H7 (cell line): ENCODE results near the gene ALPK1. TPM values are rescaled to one million over a fixed set of nuclear protein-coding genes. Genes with fewer than 3 reads are reported as not detected.

ENCODE experiments used
- DNase-seq: peaks from one replicate; pipeline ENCODE4 v3.0.0; 2012
- H3K27me3 ChIP-seq: 2 replicates; pipeline ENCODE4 v1.6.0; 2011; ENCODE audit warnings: mild to moderate bottlenecking, low read length; ENCODE audit not compliant: control insufficient read depth, insufficient read depth
- H3K36me3 ChIP-seq: replicated peaks from 2 replicates; pipeline ENCODE4 v1.5.1; 2011; ENCODE audit warnings: low read length; ENCODE audit not compliant: control insufficient read depth, insufficient read depth
- H3K4me3 ChIP-seq: 2 replicates; pipeline ENCODE4 v1.5.1; 2011; ENCODE audit warnings: low read depth, mild to moderate bottlenecking, control low read depth, low read length, moderate library complexity; ENCODE audit not compliant: insufficient read depth
- total RNA-seq: library from RNA; depleted of rRNA; stranded (reverse); fragments of >200 nt; shearing (Covaris generic); gene quantifications from 2 replicates; pipeline ENCODE4 v1.2.3, GENCODE V29; 2014; rRNA removed

The ALPK1 gene
- total RNA-seq: 0.07 TPM in 1 of 2 replicates, not detected in the other

DNA sequence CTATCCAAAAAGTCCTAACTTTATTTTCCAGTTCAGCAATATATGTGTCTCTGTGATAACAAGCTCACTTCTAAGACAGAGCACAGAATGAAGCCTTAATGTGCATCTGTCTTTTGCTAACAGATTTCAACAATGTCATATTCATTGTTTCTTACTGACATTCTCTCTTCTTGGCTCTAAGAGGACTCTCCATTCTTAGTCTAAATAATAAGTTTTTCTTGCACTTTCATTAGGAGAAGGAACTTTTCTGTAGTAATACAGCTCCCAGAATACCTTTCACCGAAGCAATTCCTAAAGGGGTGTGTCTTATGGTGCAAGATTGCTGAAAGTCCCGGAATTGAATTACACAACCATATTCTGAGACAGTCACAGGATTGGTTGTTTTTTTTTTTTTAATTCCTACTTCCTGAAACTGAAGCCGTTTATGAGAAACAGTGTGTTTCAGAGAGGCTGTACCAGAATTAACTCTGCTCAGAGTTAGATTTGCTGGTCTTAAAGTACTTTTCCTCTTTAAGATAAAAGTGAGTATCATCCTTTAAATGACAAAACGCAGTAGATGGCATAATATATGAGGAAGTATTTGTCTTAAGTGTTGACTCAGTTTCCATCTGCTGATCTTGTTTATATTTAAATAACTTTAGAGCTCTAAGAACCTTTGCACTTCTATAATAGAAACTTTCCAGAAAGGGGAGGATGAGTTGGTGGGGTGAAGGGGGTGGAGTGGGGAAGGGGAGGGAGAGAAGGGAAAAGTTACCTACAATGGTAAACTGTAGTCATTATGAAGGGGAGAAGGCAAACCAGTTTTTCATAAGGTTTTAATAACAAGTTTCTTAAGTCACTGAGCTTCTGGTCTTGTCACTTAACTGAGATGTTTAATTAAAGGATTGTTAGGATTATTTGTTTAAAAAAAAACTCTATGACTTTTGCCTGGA lies at the start of gene ALPK1:
Gene ALPK1 (plus strand): TSS at position 421 of the 932 bp plus-strand sequence.
- no peak within 1 kb of the TSS for H3K4me3 ChIP-seq
- no peak for DNase-seq

DNA sequence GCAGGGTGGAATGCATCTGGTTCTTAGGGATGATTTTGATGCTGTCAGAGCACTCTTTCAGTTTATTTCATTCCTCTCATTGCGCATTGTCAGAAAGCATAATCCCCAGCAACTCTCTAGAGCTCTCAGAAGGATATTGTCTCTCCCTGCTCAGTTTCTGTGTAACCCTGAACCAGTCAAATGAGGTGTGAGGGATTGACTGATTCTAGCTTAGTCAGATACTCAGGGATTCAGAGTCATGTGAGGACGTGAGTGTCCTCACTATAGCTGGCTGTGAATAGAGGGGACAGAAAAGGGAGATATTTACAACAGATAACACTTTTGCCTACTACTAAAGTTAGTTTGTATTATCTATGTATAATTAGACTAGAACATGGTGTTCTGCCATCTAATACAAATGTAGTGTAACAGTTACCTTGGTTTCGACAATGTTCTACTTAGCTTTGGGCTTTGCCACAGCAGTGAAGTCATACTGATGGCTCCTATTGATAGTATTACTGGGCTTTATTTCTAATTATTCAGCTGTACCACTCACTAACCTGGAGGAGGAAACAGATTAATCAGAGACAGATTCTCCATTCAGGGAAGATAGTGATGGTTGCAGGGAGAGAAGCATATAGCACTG lies 46.0 kb upstream of the ALPK1 start:
- no peaks in the 10 kb centered on the region for H3K36me3 ChIP-seq
- no peak for DNase-seq
- no peaks in the 10 kb centered on the region for H3K27me3 ChIP-seq
- no peak overlapping the region for H3K4me3 ChIP-seq

More for the DNA sequence above, at the start of gene ALPK1:
- Histone ChIP-seq H3K27me3 (no peaks in the 10 kb centered on the region), H3K36me3 (no peaks in the 10 kb centered on the region)

DNA sequence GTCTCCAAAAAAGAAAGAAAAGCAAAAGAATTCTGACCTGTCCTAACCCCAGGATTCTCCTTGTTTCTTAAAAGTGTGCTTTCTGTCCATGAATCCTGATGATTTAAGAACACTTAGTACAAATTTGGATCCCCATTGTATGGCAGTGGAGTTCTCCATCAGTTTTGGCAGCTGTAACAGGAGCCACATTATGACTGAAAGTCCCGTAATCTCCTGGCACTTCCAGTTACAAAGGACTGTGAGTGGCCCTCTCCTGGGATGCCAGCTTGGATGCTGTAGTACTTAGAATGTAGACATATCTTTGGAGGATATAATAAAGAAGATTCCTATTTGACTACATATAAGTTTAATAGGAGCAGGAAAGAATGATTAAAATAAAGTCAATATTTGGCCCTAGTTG lies 44.9 kb upstream of the ALPK1 start:
- Histone ChIP-seq H3K27me3 (no peaks in the 10 kb centered on the region), H3K36me3 (no peaks in the 10 kb centered on the region), H3K4me3 (no peak overlapping the region)
- DNase-seq: no peak

DNA sequence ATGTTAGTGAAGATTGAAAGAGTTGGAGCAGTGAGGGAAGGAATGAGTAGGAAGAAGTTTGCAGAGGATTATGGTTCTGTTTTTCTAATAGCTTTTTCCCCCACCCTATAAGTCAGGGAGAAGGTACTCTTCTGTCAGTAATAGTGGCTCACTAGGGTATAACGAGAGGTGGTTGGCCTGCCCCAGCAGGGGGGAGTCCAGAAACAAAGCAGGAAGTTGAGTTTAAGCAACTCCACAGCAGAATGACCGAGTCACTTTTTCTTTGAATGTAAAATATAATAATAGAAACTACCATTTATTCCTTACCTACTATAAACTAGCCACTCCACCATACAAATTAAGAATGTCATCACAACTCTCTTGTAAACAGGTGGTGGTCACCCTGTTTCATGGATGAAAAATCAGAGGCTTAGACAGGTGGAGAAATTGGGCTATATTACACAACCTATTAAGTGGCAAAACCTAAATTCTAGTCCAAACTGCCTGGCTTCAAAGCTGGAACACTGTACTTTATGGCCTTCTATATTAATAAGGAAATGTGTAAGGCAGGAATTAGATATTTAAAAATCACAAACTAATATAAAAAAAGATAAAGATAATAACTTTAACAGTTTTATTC lies 43.7 kb upstream of the ALPK1 start:
- no peaks in the 10 kb centered on the region for H3K36me3 ChIP-seq
- H3K4me3 ChIP-seq: no peak overlapping the region
- H3K27me3 ChIP-seq: no peaks in the 10 kb centered on the region
- DNase-seq: peak; percentile 13

DNA sequence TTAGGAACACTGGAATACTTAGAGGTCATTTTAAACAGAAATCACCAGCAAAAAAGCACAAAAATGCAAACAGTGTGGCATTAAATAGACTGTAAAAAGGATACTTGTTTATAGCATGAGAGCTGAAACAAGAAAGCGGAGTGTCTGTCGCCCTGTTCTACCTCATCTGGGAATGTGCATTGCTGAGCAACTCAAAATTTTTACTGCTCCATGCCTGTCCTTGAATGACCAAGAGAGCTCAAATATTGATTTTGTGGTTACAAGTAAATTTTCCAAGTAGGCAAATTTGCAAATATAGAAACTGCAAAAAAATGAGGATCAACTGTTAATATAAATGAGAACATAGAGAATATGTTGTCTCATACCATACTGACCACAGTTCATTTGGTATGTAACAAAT lies 40.1 kb upstream of the ALPK1 start:
- Histone ChIP-seq H3K36me3 (no peaks in the 10 kb centered on the region), H3K4me3 (no peak overlapping the region), H3K27me3 (no peaks in the 10 kb centered on the region)
- DNase-seq: no peak

DNA sequence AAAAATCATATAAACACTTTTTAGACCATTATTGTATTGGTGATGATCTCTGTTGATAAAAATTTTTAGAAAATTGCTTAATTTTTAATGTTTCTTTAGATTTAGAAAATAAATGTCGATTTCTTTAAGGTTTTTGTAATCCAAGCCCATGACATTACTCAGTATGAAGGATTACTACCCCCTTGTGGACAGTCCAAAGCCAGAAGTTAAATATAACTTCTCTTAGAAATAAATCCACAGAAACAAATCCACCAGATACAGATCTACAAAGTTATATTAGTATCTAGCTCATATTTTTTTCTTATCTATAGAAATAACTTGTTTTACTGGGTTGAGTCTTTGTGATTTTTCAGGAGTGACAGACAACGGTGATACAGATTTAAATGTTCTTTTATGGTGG lies 30.3 kb upstream of the ALPK1 start:
- Histone ChIP-seq H3K4me3 (no peak overlapping the region), H3K27me3 (no peaks in the 10 kb centered on the region), H3K36me3 (peaks cover 2% of the 10 kb centered on the region)
- no peak for DNase-seq

DNA sequence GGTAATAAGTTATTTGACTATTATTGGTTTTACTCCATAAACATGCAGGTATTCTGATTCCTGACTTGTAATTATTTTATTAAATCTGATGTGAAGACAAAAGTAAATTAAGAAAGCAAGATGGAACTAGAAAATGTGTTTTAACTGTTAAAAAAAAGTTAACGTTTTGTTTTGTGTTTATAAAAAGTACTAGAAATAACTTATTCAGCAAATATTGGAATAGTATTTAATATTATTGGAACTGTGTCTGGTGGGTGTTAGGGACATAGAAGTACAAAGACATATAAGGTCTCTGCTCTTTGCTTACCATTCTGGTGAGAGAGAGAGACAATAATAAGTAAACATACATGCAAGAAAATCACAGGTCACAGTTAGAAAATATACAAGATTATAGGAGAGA lies 27.1 kb upstream of the ALPK1 start:
- no peaks in the 10 kb centered on the region for H3K27me3 ChIP-seq
- DNase-seq: no peak
- no peak overlapping the region for H3K4me3 ChIP-seq
- H3K36me3 ChIP-seq: peaks cover 2% of the 10 kb centered on the region

DNA sequence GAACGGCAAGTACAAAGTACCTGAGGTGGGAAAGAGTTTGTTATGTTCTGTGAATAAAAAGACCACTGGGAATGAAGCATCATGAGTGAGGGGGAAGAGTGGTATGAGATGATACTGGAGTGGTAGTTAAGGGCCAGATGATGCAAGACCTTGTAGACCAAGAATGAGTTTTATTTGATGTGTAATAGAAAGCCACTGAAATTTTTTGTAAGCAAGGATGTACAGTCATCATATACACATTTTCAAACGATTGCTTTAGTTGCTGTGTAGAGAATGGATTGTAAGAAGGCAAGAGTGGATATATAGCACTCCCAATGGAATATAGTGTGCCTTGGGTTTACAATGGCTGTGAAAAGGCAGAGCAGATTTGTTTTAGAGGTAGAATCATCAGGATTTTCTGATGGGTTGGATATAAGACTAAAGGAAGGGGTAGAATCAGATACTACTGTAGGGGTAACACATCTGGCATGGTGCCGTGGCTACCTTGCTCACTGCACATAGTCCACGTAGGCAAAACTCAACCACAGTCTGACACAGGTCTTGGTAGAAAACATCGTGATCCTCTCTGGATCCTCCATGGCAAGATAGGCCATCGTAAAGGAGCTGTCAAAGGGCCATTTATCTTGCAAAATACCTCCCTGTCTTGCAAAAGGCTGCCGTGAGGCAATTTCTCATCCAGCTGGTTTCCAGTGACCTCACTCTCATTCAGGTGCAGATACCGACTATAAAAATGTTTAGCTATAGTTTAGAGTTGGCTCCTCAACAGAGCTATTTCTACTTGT lies 26.3 kb upstream of the ALPK1 start:
- H3K27me3 ChIP-seq: no peaks in the 10 kb centered on the region
- no peak for DNase-seq
- peaks cover 2% of the 10 kb centered on the region for H3K36me3 ChIP-seq
- no peak overlapping the region for H3K4me3 ChIP-seq

DNA sequence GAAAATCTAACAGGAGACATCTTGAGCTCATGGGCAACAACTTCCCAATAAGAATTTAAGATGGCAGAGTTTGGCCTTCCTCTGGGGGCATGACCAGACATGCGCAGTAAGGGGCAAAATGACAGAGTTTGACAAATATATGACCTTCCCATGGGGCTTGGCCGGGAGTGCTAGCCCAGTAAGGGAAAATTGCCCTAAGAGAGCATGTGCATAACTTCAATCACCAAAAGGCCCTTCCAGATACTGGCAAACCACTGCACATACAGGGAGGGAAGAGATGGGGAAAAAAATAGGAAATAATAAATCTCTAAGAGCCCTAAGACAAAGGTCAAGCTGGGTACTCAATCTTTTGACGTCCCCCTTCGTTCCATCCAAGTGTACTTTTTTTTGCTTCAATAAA lies 24.9 kb upstream of the ALPK1 start:
- no peaks in the 10 kb centered on the region for H3K27me3 ChIP-seq
- H3K36me3 ChIP-seq: peaks cover 1% of the 10 kb centered on the region
- DNase-seq: no peak
- no peak overlapping the region for H3K4me3 ChIP-seq

DNA sequence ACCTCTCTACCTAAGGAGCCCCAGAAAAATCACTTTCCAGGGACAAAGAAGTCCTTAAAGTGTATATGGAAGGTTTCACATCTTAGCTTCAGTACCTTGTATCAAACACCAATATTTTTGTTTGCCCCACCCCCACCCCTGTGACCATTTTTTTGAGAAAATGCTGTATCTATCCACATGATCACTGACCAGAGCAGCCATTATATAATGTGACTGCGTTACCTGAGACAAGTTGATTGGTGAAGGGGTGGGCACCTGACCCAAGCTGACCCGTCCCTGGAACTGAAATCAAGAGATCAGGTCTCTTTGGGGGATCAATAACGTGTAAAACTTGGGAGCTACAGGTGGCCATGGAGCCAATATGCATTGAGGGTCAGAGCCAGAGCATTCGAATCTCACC lies 22.2 kb upstream of the ALPK1 start:
- Histone ChIP-seq H3K27me3 (no peaks in the 10 kb centered on the region), H3K36me3 (no peaks in the 10 kb centered on the region), H3K4me3 (no peak overlapping the region)
- no peak for DNase-seq

DNA sequence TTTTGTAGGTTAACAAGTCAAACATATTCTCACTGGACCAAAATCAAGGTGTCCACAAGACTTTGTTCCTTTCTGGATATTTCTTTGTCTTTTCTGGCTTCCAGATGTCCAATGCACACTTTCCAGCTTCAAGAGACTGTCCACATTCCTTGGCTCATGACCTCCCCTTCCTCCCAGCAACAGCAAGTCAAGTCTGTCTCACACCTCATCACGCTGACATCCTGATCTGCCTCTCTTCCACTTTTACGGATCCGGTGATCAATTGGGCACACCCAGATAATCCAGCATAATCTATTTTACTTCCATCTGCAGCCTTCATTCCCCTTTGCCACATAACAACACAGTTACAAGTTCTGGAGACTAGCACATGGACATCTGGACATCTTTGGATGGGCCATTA lies 21.1 kb upstream of the ALPK1 start:
- no peak for DNase-seq
- Histone ChIP-seq H3K4me3 (no peak overlapping the region), H3K27me3 (no peaks in the 10 kb centered on the region), H3K36me3 (no peaks in the 10 kb centered on the region)

DNA sequence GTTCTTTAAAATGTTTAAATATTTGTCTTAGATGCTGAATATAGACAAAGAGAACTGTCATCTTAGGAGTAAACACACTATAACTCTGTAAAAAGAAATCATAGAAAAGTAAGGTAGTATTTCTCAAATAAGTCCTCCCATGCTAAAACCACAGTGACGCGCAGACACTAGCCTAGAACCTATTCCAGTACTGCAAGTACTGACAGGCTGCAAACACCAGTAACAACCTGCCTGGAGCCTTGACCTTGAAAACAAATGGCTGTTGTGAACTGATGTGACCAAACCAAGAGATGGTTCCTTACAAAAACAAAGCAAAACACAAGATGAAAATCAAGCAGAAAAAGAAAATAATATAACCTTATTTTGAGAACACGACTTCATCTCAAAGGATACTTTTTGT lies 19.9 kb upstream of the ALPK1 start:
- H3K36me3 ChIP-seq: no peaks in the 10 kb centered on the region
- DNase-seq: no peak
- H3K4me3 ChIP-seq: no peak overlapping the region
- H3K27me3 ChIP-seq: no peaks in the 10 kb centered on the region

DNA sequence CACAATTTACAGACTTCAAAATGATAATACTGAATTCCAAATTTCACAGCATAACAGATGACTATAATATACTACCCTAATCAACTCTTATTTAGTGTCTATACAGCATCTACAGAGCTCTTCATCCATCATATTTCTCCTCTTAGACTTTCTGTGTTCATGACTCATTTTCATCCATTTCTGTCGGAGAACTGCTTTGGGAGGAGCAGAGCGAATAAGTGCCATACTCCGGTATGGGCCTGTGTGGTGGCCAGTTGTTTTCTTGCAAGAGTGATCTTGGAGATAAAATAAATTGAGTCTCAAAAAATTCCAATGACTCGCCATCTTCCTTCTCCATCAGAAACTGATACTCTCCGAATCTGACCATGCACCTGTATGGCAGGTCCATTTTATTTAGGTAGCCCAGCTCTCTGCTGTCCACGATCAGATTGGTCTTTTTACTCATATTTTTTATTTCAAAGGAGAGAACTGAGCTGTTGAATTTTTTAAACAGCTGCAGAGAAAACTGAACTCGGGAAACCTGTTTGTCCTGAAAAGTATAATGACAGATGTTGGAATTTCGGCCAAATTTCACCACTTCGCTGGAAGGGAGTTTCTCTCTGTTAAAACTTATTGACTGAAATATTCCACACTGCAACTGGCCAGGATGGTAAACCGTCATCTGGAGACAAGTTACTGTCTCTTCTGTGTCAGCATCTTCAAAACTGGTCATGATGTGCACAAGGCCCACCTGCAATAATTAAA lies 19.3 kb upstream of the ALPK1 start:
- Histone ChIP-seq H3K27me3 (no peaks in the 10 kb centered on the region), H3K4me3 (no peak overlapping the region), H3K36me3 (no peaks in the 10 kb centered on the region)
- no peak for DNase-seq
